IMR-90 (cell line): ENCODE data around the gene HMGN4. TPM values are rescaled to one million over a fixed set of nuclear protein-coding genes. Genes with fewer than 3 reads are reported as not detected.

Source experiments
- ATAC-seq: fragments of 200-7000 bp; cut with Tn5 transposase; 2 replicates; pipeline ENCODE4 v1.9.1; 2020; ENCODE audit warnings: low read depth, mild to moderate bottlenecking, moderate library complexity
- BruUV-seq: library from RNA; stranded (reverse); fragments of 400-500 nt; replicated peaks from 2 replicates; lab custom pipeline; 2021; lab: Mats Ljungman, UMichigan
- CTCF ChIA-PET: fragments of 300-600 bp; formaldehyde crosslinking; extraction: SDS; loops from one replicate; lab custom pipeline; 2021; ENCODE audit warnings: antibody characterized with exemption; lab: Yijun Ruan, JAX
- POLR2A ChIA-PET: fragments of 300-600 bp; sonication (Branson Sonifier 250); formaldehyde crosslinking; loops from one replicate; lab custom pipeline; 2022; ENCODE audit warnings: antibody characterized with exemption; ENCODE audit not compliant: unreplicated experiment; lab: Charles Lee
- DNase-seq: peaks from one replicate; pipeline ENCODE4 v3.0.0; 2013
- H2AFZ ChIP-seq: replicated peaks from 2 replicates; pipeline ENCODE3; 2013; ENCODE audit warnings: low read length, mild to moderate bottlenecking; ENCODE audit not compliant: poor library complexity
- H2AK5ac ChIP-seq: 2 replicates; pipeline ENCODE4 v1.6.1; 2013; ENCODE audit warnings: low read depth, low read length, inconsistent platforms
- H2AK9ac ChIP-seq: replicated peaks from 2 replicates; pipeline ENCODE3; 2013; ENCODE audit warnings: mild to moderate bottlenecking, low read depth, low read length, moderate library complexity; ENCODE audit not compliant: poor library complexity
- H2BK120ac ChIP-seq: 2 replicates; pipeline ENCODE4 v1.6.1; 2013; ENCODE audit warnings: low read depth, low read length, inconsistent platforms
- H2BK15ac ChIP-seq: 3 replicates; pipeline ENCODE4 v1.6.1; 2013; ENCODE audit warnings: low read depth, low read length, inconsistent platforms
- H2BK20ac ChIP-seq: 2 replicates; pipeline ENCODE4 v1.6.1; 2013; ENCODE audit warnings: low read depth, mild to moderate bottlenecking, inconsistent platforms, low read length, moderate library complexity
- H2BK5ac ChIP-seq: 2 replicates; pipeline ENCODE4 v1.6.1; 2013; ENCODE audit warnings: mild to moderate bottlenecking, low read depth, low read length, inconsistent platforms; ENCODE audit not compliant: poor library complexity, severe bottlenecking
- H3K14ac ChIP-seq: replicated peaks from 2 replicates; pipeline ENCODE4 v1.6.1; 2013; ENCODE audit warnings: low read depth, low read length, inconsistent platforms
- H3K18ac ChIP-seq: 2 replicates; pipeline ENCODE4 v1.6.1; 2013; ENCODE audit warnings: low read depth, low read length, control low read depth
- H3K23ac ChIP-seq: 2 replicates; pipeline ENCODE4 v1.6.1; 2013; ENCODE audit warnings: low read depth, low read length, inconsistent platforms
- H3K27ac ChIP-seq: 2 replicates; pipeline ENCODE4 v1.5.1; 2013; ENCODE audit warnings: mild to moderate bottlenecking, control low read depth, low read length; ENCODE audit not compliant: insufficient read depth
- H3K27me3 ChIP-seq: 2 replicates; pipeline ENCODE4 v1.6.1; 2013; ENCODE audit warnings: low read length; ENCODE audit not compliant: control insufficient read depth, insufficient read depth
- H3K36me3 ChIP-seq: 2 replicates; pipeline ENCODE4 v1.6.1; 2013; ENCODE audit warnings: low read length, mixed read lengths; ENCODE audit not compliant: control insufficient read depth, insufficient read depth
- H3K4ac ChIP-seq: 2 replicates; pipeline ENCODE4 v1.6.1; 2013; ENCODE audit warnings: low read depth, low read length, inconsistent platforms
- H3K4me1 ChIP-seq: 2 replicates; pipeline ENCODE4 v1.6.1; 2013; ENCODE audit warnings: low read length, mixed read lengths; ENCODE audit not compliant: control insufficient read depth, insufficient read depth
- H3K4me2 ChIP-seq: 2 replicates; pipeline ENCODE4 v1.6.1; 2013; ENCODE audit warnings: low read depth, mild to moderate bottlenecking, control low read depth, low read length, moderate library complexity
- H3K4me3 ChIP-seq: 2 replicates; pipeline ENCODE4 v1.5.1; 2013; ENCODE audit warnings: low read depth, mild to moderate bottlenecking, control low read depth, low read length, moderate library complexity; ENCODE audit not compliant: insufficient read depth
- H3K56ac ChIP-seq: 2 replicates; pipeline ENCODE4 v1.6.1; 2013; ENCODE audit warnings: low read length, inconsistent platforms; ENCODE audit not compliant: insufficient read depth; ENCODE audit errors: extremely low read depth
- H3K79me1 ChIP-seq, 2 experiments: 2 replicates each; pipeline ENCODE4 v1.6.1; 2013; ENCODE audit warnings: low read length in 2 of 2, inconsistent platforms in 1 of 2, low read depth in 1 of 2
- H3K9ac ChIP-seq: 2 replicates; pipeline ENCODE4 v1.6.1; 2013; ENCODE audit warnings: low read depth, low read length, control low read depth
- H3K9me1 ChIP-seq: 2 replicates; pipeline ENCODE4 v1.6.1; 2013; ENCODE audit warnings: low read length, inconsistent platforms; ENCODE audit not compliant: insufficient read depth
- H3K9me3 ChIP-seq: 2 replicates; pipeline ENCODE4 v1.6.1; 2013; ENCODE audit warnings: low read length; ENCODE audit not compliant: control insufficient read depth, insufficient read depth
- H4K20me1 ChIP-seq: 2 replicates; pipeline ENCODE4 v1.6.1; 2013; ENCODE audit warnings: low read length, inconsistent platforms; ENCODE audit not compliant: insufficient read depth
- H4K5ac ChIP-seq: 2 replicates; pipeline ENCODE4 v1.6.1; 2013; ENCODE audit warnings: mild to moderate bottlenecking, low read depth, low read length, control low read depth
- H4K8ac ChIP-seq, 2 experiments: 2 replicates each; pipeline ENCODE4 v1.6.1; 2013; ENCODE audit warnings: low read depth in 2 of 2, low read length in 2 of 2, control low read depth in 1 of 2, inconsistent platforms in 1 of 2
- H4K91ac ChIP-seq: 2 replicates; pipeline ENCODE4 v1.6.1; 2013; ENCODE audit warnings: low read depth, low read length, inconsistent platforms; ENCODE audit not compliant: insufficient read depth
- CEBPB ChIP-seq: IDR thresholded peaks from 2 replicates; pipeline ENCODE4 v1.6.1; 2012; ENCODE audit warnings: low read depth, low read length, improper control_type of control experiment
- CHD1 ChIP-seq: IDR thresholded peaks from 2 replicates; pipeline ENCODE4 v1.6.1; 2012; ENCODE audit warnings: low read depth, low read length, improper control_type of control experiment
- RCOR1 ChIP-seq: IDR thresholded peaks from 2 replicates; pipeline ENCODE4 v1.6.1; 2012; ENCODE audit warnings: mild to moderate bottlenecking, low read length, improper control_type of control experiment; ENCODE audit not compliant: insufficient replicate concordance
- WGBS, 2 experiments: methylation state at CpG; one replicate each; pipeline versions ENCODE4 v1.1.5 to v1.1.7; 2013; ENCODE audit warnings: missing lambda C conversion rate in 2 of 2; ENCODE audit not compliant: insufficient read length in 1 of 2; ENCODE audit errors: extremely low coverage in 2 of 2; 5-methylcytosine and 5-hydroxymethylcytosine counted together
- dilution Hi-C: fragments of 300-500 bp; cut with HindIII; formaldehyde crosslinking; loops from one replicate; pipeline ENCODE4 v1.14.3; 2018; ENCODE audit warnings: low sequenced_read_pairs; ENCODE audit not compliant: unreplicated experiment
- in situ Hi-C: fragments of 300-500 bp; cut with MboI; formaldehyde crosslinking; loops from 3 replicates; pipeline ENCODE4 v1.14.3; 2019; ENCODE audit warnings: low sequenced_read_pairs, inconsistent platforms, mixed read lengths
- intact Hi-C: fragments of 100-400 bp; cut with micrococcal nuclease; formaldehyde crosslinking; loops from 2 replicates; pipeline ENCODE4 v1.10.0; 2022
- polyA plus RNA-seq, 3 experiments: library from polyadenylated mRNA; depleted of rRNA; stranded (reverse); fragments of >200 nt; gene quantifications; 2 replicates each; pipeline ENCODE4 v1.2.3, GENCODE V29; 2012; ENCODE audit warnings: low replicate concordance in 1 of 3
- total RNA-seq: library from RNA; depleted of rRNA; stranded (reverse); fragments of >200 nt; gene quantifications from 2 replicates; pipeline ENCODE4 v1.2.3, GENCODE V29; 2012
- TF ChIP-seq, protein P1 (sequence below): fragments of 150-350 bp; IDR thresholded peaks from 2 replicates; pipeline ENCODE4 v1.6.1; 2016; ENCODE audit warnings: low read depth, mild to moderate bottlenecking, low read length, moderate library complexity, borderline replicate concordance
- TF ChIP-seq, protein P2 (sequence below): fragments of 150-350 bp; IDR thresholded peaks from 2 replicates; pipeline ENCODE4 v1.6.1; 2017; ENCODE audit warnings: mild to moderate bottlenecking, antibody characterized with exemption, low read length, low read depth

HMGN4 gene
- total and polyA plus RNA-seq, 2 of the 4 experiments (the other 2 are of a cell fraction): 46.4 to 50.2 TPM

DNA sequence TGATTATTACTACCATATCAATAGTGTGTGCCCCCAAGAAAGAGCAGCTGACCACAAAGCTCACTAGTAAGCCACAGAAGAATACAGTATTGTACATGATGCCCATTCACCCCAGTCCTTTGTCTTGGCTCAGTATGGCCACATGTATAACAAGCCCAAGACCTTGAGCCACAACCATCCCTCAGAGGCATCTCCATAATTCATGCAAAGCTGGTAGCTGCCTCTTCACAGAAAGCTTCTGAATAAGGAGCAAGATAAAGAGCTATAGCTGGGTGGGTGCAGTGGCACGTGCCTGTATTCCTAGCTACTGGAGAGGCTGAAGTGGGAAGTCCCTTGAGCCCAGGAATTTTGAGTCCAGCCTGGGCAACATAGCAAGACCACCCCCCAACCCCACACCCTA, 42.9 kb upstream of the HMGN4 start:
- in situ Hi-C loops: no loop called here
- no peak overlapping the region for H3K27ac ChIP-seq
- no peak overlapping the region for H3K4ac ChIP-seq
- no peak overlapping the region for H3K14ac ChIP-seq
- H3K9me3 ChIP-seq: no peaks in the 10 kb centered on the region
- H2BK5ac ChIP-seq: no peak overlapping the region
- intact Hi-C loops: no loop called here
- no peak overlapping the region for H3K9ac ChIP-seq
- H3K56ac ChIP-seq: no peak overlapping the region
- H3K27me3 ChIP-seq: peaks cover 7% of the 10 kb centered on the region
- no peak overlapping the region for H2BK120ac ChIP-seq
- no peaks in the 10 kb centered on the region for H3K9me1 ChIP-seq
- dilution Hi-C loops: no loop called here
- ChIA-PET POLR2A (no interaction called here), CTCF (no interaction called here)
- H2BK15ac ChIP-seq: no peak overlapping the region
- TF ChIP-seq RCOR1 (no peak), CHD1 (no peak), CEBPB (no peak)
- TF ChIP-seq, protein P1, sequence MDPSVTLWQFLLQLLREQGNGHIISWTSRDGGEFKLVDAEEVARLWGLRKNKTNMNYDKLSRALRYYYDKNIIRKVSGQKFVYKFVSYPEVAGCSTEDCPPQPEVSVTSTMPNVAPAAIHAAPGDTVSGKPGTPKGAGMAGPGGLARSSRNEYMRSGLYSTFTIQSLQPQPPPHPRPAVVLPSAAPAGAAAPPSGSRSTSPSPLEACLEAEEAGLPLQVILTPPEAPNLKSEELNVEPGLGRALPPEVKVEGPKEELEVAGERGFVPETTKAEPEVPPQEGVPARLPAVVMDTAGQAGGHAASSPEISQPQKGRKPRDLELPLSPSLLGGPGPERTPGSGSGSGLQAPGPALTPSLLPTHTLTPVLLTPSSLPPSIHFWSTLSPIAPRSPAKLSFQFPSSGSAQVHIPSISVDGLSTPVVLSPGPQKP: no peak
- TF ChIP-seq, protein P2, sequence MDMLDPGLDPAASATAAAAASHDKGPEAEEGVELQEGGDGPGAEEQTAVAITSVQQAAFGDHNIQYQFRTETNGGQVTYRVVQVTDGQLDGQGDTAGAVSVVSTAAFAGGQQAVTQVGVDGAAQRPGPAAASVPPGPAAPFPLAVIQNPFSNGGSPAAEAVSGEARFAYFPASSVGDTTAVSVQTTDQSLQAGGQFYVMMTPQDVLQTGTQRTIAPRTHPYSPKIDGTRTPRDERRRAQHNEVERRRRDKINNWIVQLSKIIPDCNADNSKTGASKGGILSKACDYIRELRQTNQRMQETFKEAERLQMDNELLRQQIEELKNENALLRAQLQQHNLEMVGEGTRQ: no peak
- H3K18ac ChIP-seq: no peak overlapping the region
- H3K4me2 ChIP-seq: no peak overlapping the region
- H4K5ac ChIP-seq: no peak overlapping the region
- no peaks in the 10 kb centered on the region for H3K79me1 ChIP-seq
- no peaks in the 10 kb centered on the region for H4K20me1 ChIP-seq
- H3K36me3 ChIP-seq: no peaks in the 10 kb centered on the region
- H3K23ac ChIP-seq: peak overlapping the region; percentile 42; the same call in 1 of the 2 replicates
- H2AK5ac ChIP-seq: no peak overlapping the region
- no peak overlapping the region for H2AFZ ChIP-seq
- no peak overlapping the region for H4K91ac ChIP-seq
- WGBS, 2 experiments: no CpG with 5 or more reads among the region's 1 CpG
- no peak for DNase-seq
- BruUV-seq: no TSS peak
- H2AK9ac ChIP-seq: no peak overlapping the region
- H2BK20ac ChIP-seq: no peak overlapping the region
- ATAC-seq: no peak
- H3K4me1 ChIP-seq: no peaks in the 10 kb centered on the region
- H3K4me3 ChIP-seq: no peak overlapping the region
- H4K8ac ChIP-seq: no peak overlapping the region
